ENCODE data around the gene DIS3L2. TPM values are rescaled to one million over a fixed set of nuclear protein-coding genes. Genes with fewer than 3 reads are reported as not detected.

Gene DIS3L2
- total RNA-seq, 1 experiment from 2014 or later, result 28.5 TPM

- no peak overlapping the region for H3K4me3 Mint-ChIP-seq
- ChIA-PET CTCF (interaction anchor here (0.8 to 2.7 kb wide), 3 partner anchors 10 to 391 kb away, joined by 3 to 12 read pairs (median 3); no protein-coding TSS in a partner anchor), POLR2A (no interaction called here)
- no peak overlapping the region for H3K27ac Mint-ChIP-seq
- DNase-seq (ENCODE audit: low spot score), result no peak
- peaks cover 33% of the 10 kb centered on the region for H3K9me3 Mint-ChIP-seq
- ATAC-seq, result no peak
- H3K36me3 Mint-ChIP-seq, result peaks cover 24% of the 10 kb centered on the region
- TF ChIP-seq ZNF671 (CRISPR knock-in tag; IDR thresholded peaks at IDR 0.05), result no peak
- TF ChIP-seq SOX15 (CRISPR knock-in tag; IDR thresholded peaks at IDR 0.05), result no peak
- no peak for TF ChIP-seq ZNF512 (CRISPR knock-in tag; IDR thresholded peaks at IDR 0.05; ENCODE audit: borderline replicate concordance)
- no peak for TF ChIP-seq ZNF532 (CRISPR knock-in tag; IDR thresholded peaks at IDR 0.05; ENCODE audit: borderline replicate concordance)
- TF ChIP-seq CDX4 (CRISPR knock-in tag; IDR thresholded peaks at IDR 0.05; ENCODE audit: borderline replicate concordance), result no peak
- no peaks in the 10 kb centered on the region for H3K4me1 Mint-ChIP-seq
- no peaks in the 10 kb centered on the region for H3K27me3 Mint-ChIP-seq (ENCODE audit: low read depth)
Observed at GRCh38 chr2:232315923-232316299, 354.4 kb downstream of the DIS3L2 start.

- CTCF ChIA-PET, result interaction anchor here (0.5 to 2.7 kb wide), 5 partner anchors 9 to 417 kb away, joined by 3 to 12 read pairs (median 4); no protein-coding TSS in a partner anchor
- ATAC-seq, result no peak
- H3K4me1 Mint-ChIP-seq, result no peaks in the 10 kb centered on the region
Observed at GRCh38 chr2:232316461-232317330, 355.2 kb downstream of the DIS3L2 start.

More at GRCh38 chr2:232316461-232317330, 355.2 kb downstream of the DIS3L2 start:
- Mint-ChIP-seq H3K27me3 (ENCODE audit: low read depth) (no peaks in the 10 kb centered on the region), H3K36me3 (peaks cover 24% of the 10 kb centered on the region), H3K4me3 (no peak overlapping the region), H3K9me3 (peaks cover 31% of the 10 kb centered on the region), H3K27ac (0 out of 2 replicates have a peak overlapping the region, but pooled peaks have one; percentile 29)
- TF ChIP-seq ZNF416 (CRISPR knock-in tag; IDR thresholded peaks at IDR 0.05) (no peak), TCF7 (CRISPR knock-in tag; IDR thresholded peaks at IDR 0.05; ENCODE audit: low read depth) (no peak), FOXK1 (CRISPR knock-in tag; IDR thresholded peaks at IDR 0.05) (no peak), SMAD4 (CRISPR knock-in tag; IDR thresholded peaks at IDR 0.05) (no peak), ZBTB43 (CRISPR knock-in tag; IDR thresholded peaks at IDR 0.05) (no peak), ZBTB21 (CRISPR knock-in tag; IDR thresholded peaks at IDR 0.05; ENCODE audit: borderline replicate concordance) (no peak), CBFB (CRISPR knock-in tag; IDR thresholded peaks at IDR 0.05; ENCODE audit: low read depth) (no peak), NFE2L1 (CRISPR knock-in tag; IDR thresholded peaks at IDR 0.05) (no peak), CREB1 (CRISPR knock-in tag; IDR thresholded peaks at IDR 0.05) (no peak), ARID4B (CRISPR knock-in tag; IDR thresholded peaks at IDR 0.05; ENCODE audit: borderline replicate concordance) (no peak), PRDM15 (CRISPR knock-in tag; IDR thresholded peaks at IDR 0.05) (no peak), ZNF263 (CRISPR knock-in tag; IDR thresholded peaks at IDR 0.05; ENCODE audit: low read depth) (no peak)
- no peak for DNase-seq (ENCODE audit: low spot score)
- POLR2A ChIA-PET, result no interaction called here

Data from WTC11 (cell line).